ENCODE measurements around the gene CHMP4B.

Gene CHMP4B

GRCh38 chr20:33787253-33787891 lies 23.8 kb upstream of the CHMP4B start:
- in situ Hi-C loops (cut with MboI; ENCODE audit: low sequenced_read_pairs, unreplicated experiment) = no loop called here
- no peak for TF ChIP-seq CTCF (IDR thresholded peaks at IDR 0.05; ENCODE audit: borderline replicate concordance, control extremely low read depth, extremely low read depth, insufficient read depth, missing control alignments)

GRCh38 chr20:33788351-33789049 lies 22.6 kb upstream of the CHMP4B start:
- in situ Hi-C loops (cut with MboI; ENCODE audit: low sequenced_read_pairs, unreplicated experiment) = no loop called here
- no peak for TF ChIP-seq CTCF (IDR thresholded peaks at IDR 0.05; ENCODE audit: borderline replicate concordance, control extremely low read depth, extremely low read depth, insufficient read depth, missing control alignments)
- no peak for DNase-seq (ENCODE audit: low spot score)

More at GRCh38 chr20:33787253-33787891, 23.8 kb upstream of the CHMP4B start:
- no peak for DNase-seq (ENCODE audit: low spot score)

DNA sequence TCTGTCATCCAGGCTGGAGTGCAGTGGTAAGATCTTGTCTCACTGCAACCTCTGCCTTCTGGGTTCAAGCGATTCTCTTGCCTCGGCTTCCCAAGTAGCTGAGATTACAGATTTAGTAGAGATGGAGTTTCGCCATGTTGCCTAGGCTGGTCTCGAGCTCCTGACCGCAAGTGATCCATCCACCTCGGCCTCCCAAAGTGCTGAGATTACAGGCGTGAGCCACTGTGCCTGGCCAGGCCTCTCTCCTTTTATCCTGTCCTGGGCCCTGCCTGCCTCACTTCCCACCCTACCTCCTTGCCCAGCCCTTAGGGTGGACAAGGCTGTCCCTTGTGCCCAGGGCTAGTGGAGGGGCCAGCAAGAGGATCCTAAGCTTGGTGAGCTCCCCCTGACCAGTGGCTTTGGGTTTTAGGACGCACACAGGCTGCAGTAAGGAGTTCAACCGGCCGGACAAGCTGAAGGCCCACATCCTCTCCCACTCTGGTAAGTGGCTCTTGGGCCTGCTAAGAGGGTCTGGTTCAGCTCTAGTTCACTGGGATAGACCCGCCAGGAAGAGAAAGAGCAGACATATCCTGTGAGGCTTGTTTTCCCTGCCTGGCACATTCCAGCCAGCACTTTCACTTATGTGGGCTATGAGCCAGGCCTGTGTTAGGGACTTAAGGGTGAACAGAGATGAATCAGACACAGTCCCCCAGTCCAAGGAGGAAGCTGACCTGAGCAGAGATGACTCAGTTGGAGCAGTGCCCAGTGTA lies 21.9 kb upstream of the CHMP4B start:
- DNase-seq (ENCODE audit: low spot score) = no peak
- no peak for TF ChIP-seq CTCF (IDR thresholded peaks at IDR 0.05; ENCODE audit: borderline replicate concordance, control extremely low read depth, extremely low read depth, insufficient read depth, missing control alignments)
- in situ Hi-C loops (cut with MboI; ENCODE audit: low sequenced_read_pairs, unreplicated experiment) = no loop called here

- DNase-seq (ENCODE audit: low spot score) = no peak
- TF ChIP-seq CTCF (IDR thresholded peaks at IDR 0.05; ENCODE audit: borderline replicate concordance, control extremely low read depth, extremely low read depth, insufficient read depth, missing control alignments) = no peak
- in situ Hi-C loops (cut with MboI; ENCODE audit: low sequenced_read_pairs, unreplicated experiment) = no loop called here
These were observed 21.3 kb upstream of the CHMP4B start for GRCh38 chr20:33789858-33790182.

- TF ChIP-seq CTCF (IDR thresholded peaks at IDR 0.05; ENCODE audit: borderline replicate concordance, control extremely low read depth, extremely low read depth, insufficient read depth, missing control alignments) = no peak
- DNase-seq (ENCODE audit: low spot score) = no peak
- in situ Hi-C loops (cut with MboI; ENCODE audit: low sequenced_read_pairs, unreplicated experiment) = no loop called here
These were observed 20.6 kb upstream of the CHMP4B start for GRCh38 chr20:33790566-33790965.

- no peak for TF ChIP-seq CTCF (IDR thresholded peaks at IDR 0.05; ENCODE audit: borderline replicate concordance, control extremely low read depth, extremely low read depth, insufficient read depth, missing control alignments)
- in situ Hi-C loops (cut with MboI; ENCODE audit: low sequenced_read_pairs, unreplicated experiment) = no loop called here
- DNase-seq (ENCODE audit: low spot score) = no peak
These were observed 20.1 kb upstream of the CHMP4B start for GRCh38 chr20:33791021-33791420.
